Natural killer cell treated with Interleukin-12 subunit alpha and Interleukin-12 subunit beta and Interleukin-15 and Interleukin-18, amount 100 ng/mL, for 72 hours (primary cell): ENCODE measurements around the gene MRPS15. TPM values are rescaled to one million over a fixed set of nuclear protein-coding genes. Genes with fewer than 3 reads are reported as not detected.

Experiments used
- ATAC-seq, 2 donors: fragments of 150-1000 bp; cut with Tn5 transposase in 1 of 2; sonication (Bioruptor Pico), chemical (Tn5 transposase) in 1 of 2; 2 replicates each; pipeline ENCODE4 v1.10.0; 2021
- DNase-seq: peaks from one replicate; pipeline ENCODE4 v3.0.0; 2022; ENCODE audit warnings: low spot score
- H3K27ac Mint-ChIP-seq, 2 donors: 1 replicate in 1 of 2; 2 replicates in 1 of 2; pipeline ENCODE4 v1.8.0; 2022; ENCODE audit warnings: mixed read lengths in 2 of 2, mild to moderate bottlenecking in 1 of 2, moderate library complexity in 1 of 2
- H3K27me3 Mint-ChIP-seq, 2 donors: 1 replicate in 1 of 2; 2 replicates in 1 of 2; pipeline ENCODE4 v1.8.0; 2022; ENCODE audit warnings: mixed read lengths in 2 of 2
- H3K36me3 Mint-ChIP-seq: one replicate; pipeline ENCODE4 v1.8.0; 2022; ENCODE audit warnings: mixed read lengths
- H3K4me1 Mint-ChIP-seq, 2 donors: 1 replicate in 1 of 2; 2 replicates in 1 of 2; pipeline ENCODE4 v1.8.0; 2022; ENCODE audit warnings: low read depth in 2 of 2, mixed read lengths in 2 of 2, mild to moderate bottlenecking in 1 of 2
- H3K4me3 Mint-ChIP-seq: one replicate; pipeline ENCODE4 v1.8.0; 2022; ENCODE audit warnings: mixed read lengths
- H3K9me3 Mint-ChIP-seq: 2 replicates; pipeline ENCODE4 v1.8.0; 2022; ENCODE audit warnings: mixed read lengths
- total RNA-seq, 2 donors: library from RNA; stranded (reverse); gene quantifications; one replicate each; pipeline ENCODE4 v1.2.3, GENCODE V29; 2022

MRPS15 gene
- total RNA-seq, 2 donors from 2014 or later: 78.8 to 109 TPM

DNA sequence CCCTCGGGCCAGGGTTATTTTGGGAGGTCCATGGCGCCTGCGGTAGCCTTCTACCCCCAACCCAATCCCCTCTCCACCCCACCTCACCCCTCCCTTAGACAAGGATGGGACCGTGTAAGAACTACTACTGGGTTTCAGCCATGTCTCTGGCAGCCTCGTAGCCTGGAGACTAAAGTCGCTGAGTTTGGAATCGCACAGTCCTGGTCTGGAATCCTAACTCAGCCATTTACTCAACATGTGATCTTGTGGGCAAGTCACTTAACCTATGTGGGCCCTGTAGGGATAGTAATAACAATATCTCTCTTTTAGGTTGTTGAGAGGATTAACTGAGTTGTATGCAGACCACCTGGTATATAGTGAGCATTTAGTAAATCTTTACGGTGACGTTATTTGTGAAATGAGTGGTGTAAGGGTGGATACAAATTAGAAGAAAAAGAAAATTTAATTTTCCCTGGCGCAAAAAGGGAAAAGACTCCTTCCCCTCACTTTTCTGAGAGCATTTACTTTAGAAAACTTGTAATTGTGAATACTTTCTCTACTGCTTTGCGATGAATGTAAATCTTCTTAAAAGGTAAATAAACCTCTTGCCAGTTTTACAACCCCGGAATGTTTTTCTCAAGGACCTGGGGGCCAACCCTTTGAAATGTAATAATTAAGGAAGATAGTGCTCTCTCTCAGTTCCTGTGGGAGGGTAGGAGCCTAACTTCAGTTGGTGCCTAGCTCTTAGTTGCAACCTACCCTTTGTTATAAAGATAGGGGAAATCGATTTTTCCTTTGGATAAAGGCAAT, 615 bp upstream of the MRPS15 start:
- H3K4me3 Mint-ChIP-seq: peak overlapping the region; percentile 99
- H3K9me3 Mint-ChIP-seq: no peaks in the 10 kb centered on the region
- peaks cover 11 to 29% of the 10 kb centered on the region in 2 donors for H3K4me1 Mint-ChIP-seq
- no peaks in the 10 kb centered on the region for H3K27me3 Mint-ChIP-seq
- ATAC-seq (peak; percentile 58 to 65), DNase-seq (no peak)
- peaks cover 7% of the 10 kb centered on the region for H3K36me3 Mint-ChIP-seq
- peak overlapping the region; percentile 98 to 99 for H3K27ac Mint-ChIP-seq

DNA sequence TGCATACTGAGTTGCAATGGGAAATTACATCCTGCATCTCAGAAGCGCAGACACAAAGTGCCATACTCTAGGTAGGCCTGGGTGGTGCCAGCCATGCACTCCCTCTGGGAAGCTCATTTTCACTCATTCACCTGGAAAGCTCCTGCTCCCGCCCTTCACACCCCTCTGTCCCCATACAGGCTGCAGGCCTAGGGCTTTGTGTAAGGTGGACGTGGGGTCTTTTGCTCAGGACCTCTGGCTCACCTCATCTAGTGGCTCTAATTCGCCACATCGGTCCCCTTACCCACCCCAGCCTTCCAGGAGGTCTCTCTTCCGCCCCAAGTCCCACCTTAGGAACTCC, 751 bp downstream of the MRPS15 start:
- Mint-ChIP-seq H3K9me3 (no peaks in the 10 kb centered on the region), H3K36me3 (peaks cover 18% of the 10 kb centered on the region), H3K4me3 (peak overlapping the region; percentile 99), H3K27me3 (no peaks in the 10 kb centered on the region), H3K4me1 (peaks cover 25 to 39% of the 10 kb centered on the region in 2 donors), H3K27ac (peak overlapping the region; percentile 98 to 99)
- DNase-seq: no peak
- no peak for ATAC-seq

DNA sequence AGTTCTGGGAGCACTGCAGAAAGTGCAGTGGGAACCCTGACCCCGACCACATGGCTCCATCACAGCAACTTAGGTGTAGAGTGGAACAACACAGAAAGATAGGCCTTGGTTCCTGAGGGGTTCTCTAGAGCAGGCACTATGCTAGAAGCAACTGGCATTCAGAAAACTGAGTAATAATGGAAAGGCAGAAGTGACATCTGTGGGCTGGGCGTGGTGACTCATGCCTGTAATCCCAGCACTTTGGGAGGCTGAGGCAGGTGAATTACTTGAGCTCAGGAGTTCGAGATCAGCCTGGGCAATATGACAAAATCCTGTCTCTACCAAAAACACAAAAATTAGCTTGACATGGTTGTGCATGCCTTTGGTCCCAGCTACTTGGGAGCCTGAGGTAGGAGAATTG, 5.3 kb downstream of the MRPS15 start:
- peak; percentile 57 to 77 for ATAC-seq
- Mint-ChIP-seq H3K4me1 (peaks cover 35 to 39% of the 10 kb centered on the region in 2 donors), H3K36me3 (peaks cover 29% of the 10 kb centered on the region), H3K4me3 (peak overlapping the region; percentile 79), H3K9me3 (no peaks in the 10 kb centered on the region), H3K27me3 (no peaks in the 10 kb centered on the region), H3K27ac (peak overlapping the region; percentile 87 to 89)
- DNase-seq: no peak

DNA sequence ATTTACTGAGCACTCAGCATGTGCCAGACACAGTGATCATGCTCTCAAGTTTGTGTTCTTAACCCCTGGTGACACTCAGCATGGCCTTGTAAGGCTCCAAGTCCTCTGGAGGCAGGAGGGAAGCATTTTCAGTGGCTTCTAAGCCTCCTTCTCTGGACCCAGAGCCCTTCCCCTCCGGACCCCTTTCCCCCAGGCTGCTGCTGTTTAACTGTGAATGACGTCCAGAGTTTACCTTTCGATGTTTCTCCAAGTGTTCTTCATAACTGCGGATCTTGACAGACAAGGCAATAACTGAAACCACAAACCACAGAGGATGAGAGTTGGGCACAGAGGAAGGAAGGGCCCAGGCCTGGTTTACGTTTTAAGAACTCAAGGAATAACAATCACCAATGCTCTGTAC, 6.5 kb downstream of the MRPS15 start:
- H3K9me3 Mint-ChIP-seq: no peaks in the 10 kb centered on the region
- peaks cover 29% of the 10 kb centered on the region for H3K36me3 Mint-ChIP-seq
- H3K4me1 Mint-ChIP-seq: peaks cover 30 to 32% of the 10 kb centered on the region in 2 donors
- ATAC-seq (peak in 1 of 2 donors; percentile 43), DNase-seq (no peak)
- peak overlapping the region; percentile 87 to 89 for H3K27ac Mint-ChIP-seq
- H3K27me3 Mint-ChIP-seq: no peaks in the 10 kb centered on the region
- H3K4me3 Mint-ChIP-seq: peak overlapping the region; percentile 79

DNA sequence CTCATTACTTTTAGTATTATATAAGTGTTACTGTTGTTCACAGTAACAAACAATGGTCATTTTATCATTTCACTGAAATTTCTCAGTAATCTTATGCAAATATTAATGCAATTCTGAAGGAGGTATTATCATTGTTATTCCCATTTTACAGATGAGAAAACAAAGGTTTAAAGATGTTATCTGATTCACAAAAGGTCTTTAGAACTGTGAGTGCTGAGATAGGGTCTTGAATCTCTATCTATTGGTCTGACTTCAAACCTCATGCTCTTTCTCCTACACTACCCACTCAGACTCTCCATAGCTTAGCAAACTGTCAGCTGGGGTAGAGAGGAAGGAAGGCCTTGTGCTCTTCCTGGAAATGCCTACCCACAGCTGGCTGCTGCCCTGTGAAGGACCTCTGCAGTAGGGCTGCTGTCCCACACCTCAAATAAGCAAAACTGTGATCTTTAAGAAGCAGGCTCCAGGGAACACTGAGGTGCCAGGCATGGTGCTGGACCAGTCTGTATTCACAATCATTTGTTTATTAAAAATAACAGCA, 7.7 kb downstream of the MRPS15 start:
- no peaks in the 10 kb centered on the region for H3K27me3 Mint-ChIP-seq
- peaks cover 29% of the 10 kb centered on the region for H3K36me3 Mint-ChIP-seq
- H3K9me3 Mint-ChIP-seq: no peaks in the 10 kb centered on the region
- H3K4me3 Mint-ChIP-seq: peak overlapping the region; percentile 51
- H3K27ac Mint-ChIP-seq: peak overlapping the region; percentile 67 to 76
- ATAC-seq: peak; percentile 43 to 56
- no peak for DNase-seq
- peaks cover 33 to 38% of the 10 kb centered on the region in 2 donors for H3K4me1 Mint-ChIP-seq

DNA sequence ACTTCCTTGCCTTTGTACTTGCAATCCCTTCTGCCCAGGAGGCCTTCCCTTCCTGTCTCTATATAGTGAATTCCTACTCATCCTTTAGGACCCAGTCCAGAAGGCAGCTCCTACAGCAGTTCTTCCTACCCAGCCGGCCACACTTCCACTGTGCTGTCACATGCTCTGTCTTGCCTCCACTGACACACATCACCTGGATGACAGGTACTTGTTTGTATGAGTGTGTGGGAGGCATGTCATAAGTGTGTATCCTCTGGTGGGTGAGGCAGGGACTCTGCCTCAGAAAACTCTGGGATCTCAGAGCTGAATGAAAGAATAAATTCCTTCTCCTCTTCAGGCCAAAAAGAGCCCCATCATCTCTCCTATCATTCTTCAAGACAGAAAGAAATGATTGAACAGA, 8.8 kb downstream of the MRPS15 start:
- ATAC-seq (no peak), DNase-seq (no peak)
- peaks cover 21% of the 10 kb centered on the region for H3K36me3 Mint-ChIP-seq
- peak overlapping the region; percentile 13 to 76 for H3K27ac Mint-ChIP-seq
- H3K27me3 Mint-ChIP-seq: no peaks in the 10 kb centered on the region
- no peak overlapping the region for H3K4me3 Mint-ChIP-seq
- no peaks in the 10 kb centered on the region for H3K9me3 Mint-ChIP-seq
- peaks cover 29 to 40% of the 10 kb centered on the region in 2 donors for H3K4me1 Mint-ChIP-seq

DNA sequence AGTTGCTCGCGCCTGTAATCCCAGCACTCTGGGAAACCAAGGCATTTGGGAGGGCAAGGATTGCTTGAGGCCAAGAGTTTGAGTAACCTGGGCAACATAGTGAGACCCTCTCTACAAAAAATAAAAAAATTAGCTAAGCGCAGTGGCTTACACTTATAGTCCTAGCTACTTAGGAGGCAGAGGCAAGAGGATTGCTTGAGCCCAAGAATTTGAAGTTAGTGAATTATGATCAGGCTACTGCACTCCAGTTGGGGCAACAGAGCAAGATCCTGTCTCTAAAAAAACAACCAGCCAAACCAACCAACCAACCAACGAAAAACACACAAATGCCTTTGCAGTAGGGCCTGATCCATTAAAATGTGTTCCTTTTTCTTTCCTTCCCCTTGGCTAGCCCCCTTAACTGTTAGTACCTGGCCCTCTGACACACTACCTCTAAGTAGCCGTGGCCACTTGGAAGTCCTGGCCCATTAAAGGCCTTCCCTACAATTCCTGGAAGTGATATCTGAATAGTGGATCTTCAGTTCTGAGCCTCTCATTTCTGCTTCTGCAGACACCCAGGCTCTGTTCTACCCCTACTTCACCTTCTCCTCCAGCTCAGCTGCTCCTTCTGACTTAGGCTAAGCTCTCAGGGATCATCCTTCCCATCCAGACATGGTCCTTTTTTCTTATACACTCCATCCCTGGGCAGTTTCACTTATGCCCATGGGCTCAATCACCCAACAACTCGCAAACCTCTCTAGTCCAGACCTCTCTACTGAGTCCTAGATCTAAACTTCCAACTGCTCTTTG, 10.4 kb downstream of the MRPS15 start:
- ATAC-seq (no peak), DNase-seq (no peak)
- no peak overlapping the region for H3K4me3 Mint-ChIP-seq
- H3K36me3 Mint-ChIP-seq: peaks cover 14% of the 10 kb centered on the region
- no peaks in the 10 kb centered on the region for H3K9me3 Mint-ChIP-seq
- no peaks in the 10 kb centered on the region for H3K27me3 Mint-ChIP-seq
- peaks cover 30 to 39% of the 10 kb centered on the region in 2 donors for H3K4me1 Mint-ChIP-seq
- no peak overlapping the region for H3K27ac Mint-ChIP-seq

DNA sequence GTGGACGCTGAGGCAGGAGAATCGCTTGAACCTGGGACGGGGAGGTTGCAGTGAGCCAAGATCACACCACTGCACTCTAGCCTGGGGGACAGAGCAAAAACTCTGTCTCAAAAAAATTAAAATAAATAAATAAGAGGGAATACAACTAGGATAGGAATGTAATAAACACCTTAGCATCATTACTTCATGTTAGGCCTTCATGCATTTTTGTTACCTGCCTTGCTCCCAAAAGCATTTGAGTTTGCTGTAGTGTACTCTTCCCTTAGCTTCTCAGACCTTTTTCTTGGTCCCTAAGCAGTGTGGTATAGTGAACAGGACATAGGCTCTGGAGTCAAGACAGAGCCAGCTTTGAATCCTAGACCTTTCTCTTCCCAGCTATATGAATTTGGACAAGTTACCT, 11.1 kb downstream of the MRPS15 start:
- Mint-ChIP-seq H3K9me3 (no peaks in the 10 kb centered on the region), H3K27me3 (no peaks in the 10 kb centered on the region), H3K4me1 (peaks cover 26 to 33% of the 10 kb centered on the region in 2 donors), H3K36me3 (peaks cover 11% of the 10 kb centered on the region), H3K4me3 (no peak overlapping the region), H3K27ac (peak overlapping the region in 1 of 2 donors; percentile 86)
- DNase-seq (no peak), ATAC-seq (no peak)

DNA sequence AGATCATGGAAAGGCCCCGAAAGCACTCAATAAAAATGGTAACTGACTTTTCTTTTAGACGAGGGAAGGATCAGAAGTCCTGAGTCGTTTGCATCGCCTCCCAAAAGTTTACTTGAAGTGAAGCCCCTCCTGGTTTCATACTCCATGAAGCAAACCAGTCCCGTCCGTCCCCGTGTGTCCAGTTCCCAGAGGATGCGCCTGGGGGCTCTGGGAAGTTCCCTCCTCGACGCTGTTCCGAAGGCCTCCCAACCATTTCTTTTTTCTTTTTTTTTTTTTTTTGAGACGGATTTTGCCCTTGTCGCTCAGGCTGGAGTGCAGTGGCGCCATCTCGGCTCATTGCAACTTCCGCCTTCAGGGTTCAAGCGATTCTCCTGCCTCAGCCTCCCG, 13.3 kb downstream of the MRPS15 start:
- no peak for DNase-seq
- Mint-ChIP-seq H3K27me3 (no peaks in the 10 kb centered on the region), H3K9me3 (no peaks in the 10 kb centered on the region), H3K4me3 (peak overlapping the region; percentile 72), H3K36me3 (peaks cover 11% of the 10 kb centered on the region), H3K27ac (peak overlapping the region; percentile 56 to 86), H3K4me1 (peaks cover 18 to 20% of the 10 kb centered on the region in 2 donors)
- no peak for ATAC-seq

DNA sequence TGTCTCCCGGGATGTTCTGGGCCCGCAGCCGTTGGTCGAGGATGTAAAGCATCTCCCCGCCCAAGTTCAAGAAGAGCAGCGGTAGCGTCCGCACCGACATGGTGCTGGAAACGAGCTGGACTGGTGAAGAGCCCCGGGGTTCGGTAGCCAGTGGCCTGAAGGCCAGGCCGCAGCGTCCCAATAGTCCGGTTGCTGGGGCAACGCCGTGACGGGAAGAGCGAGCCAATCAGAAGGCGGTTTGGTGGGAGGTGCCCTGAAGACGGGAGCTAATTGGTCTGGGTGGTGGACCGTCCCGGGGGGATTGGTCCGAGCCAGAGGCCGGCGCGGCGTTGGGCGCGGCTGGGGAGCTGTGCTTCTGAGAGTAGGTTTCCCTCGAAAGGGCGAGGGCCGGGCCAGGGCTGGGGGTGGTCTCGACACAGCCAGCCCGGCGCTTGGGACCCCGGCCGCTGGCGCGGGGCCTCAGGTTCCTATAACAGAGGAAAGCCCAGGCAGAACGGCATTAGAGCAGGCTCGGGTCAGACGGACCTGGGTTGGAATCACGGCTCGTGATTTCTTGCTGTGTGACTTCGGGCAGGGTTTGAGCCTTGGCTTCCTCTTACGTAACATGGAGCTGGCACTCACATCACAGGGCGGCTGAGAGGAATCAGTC, 13.8 kb downstream of the MRPS15 start, which contains the start of gene OSCP1:
Gene OSCP1, minus strand, starts transcription at position 182 of the 649 bp plus-strand sequence. Its CDS starts 82 bp downstream, at position 100.
- Mint-ChIP-seq H3K36me3 (peaks cover 9% of the 10 kb centered on the region), H3K9me3 (no peaks in the 10 kb centered on the region), H3K4me3 (peak within 1 kb of the TSS; percentile 72), H3K4me1 (peaks cover 18 to 20% of the 10 kb centered on the region in 2 donors), H3K27me3 (no peaks in the 10 kb centered on the region), H3K27ac (peak within 1 kb of the TSS; percentile 56 to 86)
- ATAC-seq (peak; percentile 99), DNase-seq (peak; percentile 94)

DNA sequence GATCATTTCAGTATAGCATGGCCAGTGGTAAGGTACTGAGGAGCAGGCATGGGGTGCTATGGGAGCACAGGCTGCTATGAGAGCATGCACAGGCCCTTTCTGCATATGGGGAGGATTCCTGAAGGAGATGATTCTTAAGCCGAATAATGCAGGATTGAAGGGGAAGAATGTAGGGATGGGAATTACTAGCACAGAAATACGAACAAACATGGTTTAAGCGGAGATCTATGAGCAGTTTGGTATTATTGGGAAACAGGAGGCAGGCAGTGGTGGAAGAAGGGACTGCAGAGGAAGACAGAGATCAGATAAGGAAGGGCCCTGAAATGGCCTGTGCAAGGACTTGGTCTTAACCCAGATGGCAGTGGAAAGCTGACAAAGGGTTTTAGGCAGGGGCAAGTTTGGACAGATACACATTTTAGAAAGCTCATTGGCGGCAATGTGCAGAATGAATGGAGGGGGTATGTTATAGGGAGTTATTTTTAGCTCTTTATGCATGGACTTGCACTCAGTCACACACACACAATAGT, 15.6 kb downstream of the MRPS15 start:
- H3K4me3 Mint-ChIP-seq: peak overlapping the region; percentile 1
- peaks cover 18 to 20% of the 10 kb centered on the region in 2 donors for H3K4me1 Mint-ChIP-seq
- H3K27me3 Mint-ChIP-seq: no peaks in the 10 kb centered on the region
- DNase-seq (no peak), ATAC-seq (no peak)
- no peaks in the 10 kb centered on the region for H3K36me3 Mint-ChIP-seq
- H3K27ac Mint-ChIP-seq: no peak overlapping the region
- H3K9me3 Mint-ChIP-seq: no peaks in the 10 kb centered on the region

DNA sequence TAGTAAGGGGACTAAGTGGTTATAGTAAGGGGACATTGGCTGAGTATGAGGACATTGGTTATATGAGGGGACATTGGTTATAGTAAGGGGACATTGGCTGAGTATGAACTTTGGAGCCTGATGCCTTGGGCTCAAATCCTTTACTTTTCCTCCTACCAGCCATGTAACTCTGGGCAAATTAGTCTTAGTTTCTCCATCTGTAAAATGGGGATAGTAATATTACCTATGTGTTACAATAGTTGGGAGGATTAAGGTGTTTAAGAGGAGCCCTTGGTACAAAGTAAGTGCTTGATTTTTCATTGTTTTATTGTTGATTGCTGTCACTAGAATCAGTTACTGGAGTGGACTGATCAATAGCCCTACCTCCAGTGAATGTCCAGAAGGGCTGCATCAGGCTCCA, 16.7 kb downstream of the MRPS15 start:
- DNase-seq: no peak
- Mint-ChIP-seq H3K27me3 (no peaks in the 10 kb centered on the region), H3K27ac (no peak overlapping the region), H3K9me3 (no peaks in the 10 kb centered on the region), H3K4me1 (peaks cover 15 to 17% of the 10 kb centered on the region in 2 donors), H3K36me3 (no peaks in the 10 kb centered on the region), H3K4me3 (no peak overlapping the region)
- ATAC-seq: no peak

DNA sequence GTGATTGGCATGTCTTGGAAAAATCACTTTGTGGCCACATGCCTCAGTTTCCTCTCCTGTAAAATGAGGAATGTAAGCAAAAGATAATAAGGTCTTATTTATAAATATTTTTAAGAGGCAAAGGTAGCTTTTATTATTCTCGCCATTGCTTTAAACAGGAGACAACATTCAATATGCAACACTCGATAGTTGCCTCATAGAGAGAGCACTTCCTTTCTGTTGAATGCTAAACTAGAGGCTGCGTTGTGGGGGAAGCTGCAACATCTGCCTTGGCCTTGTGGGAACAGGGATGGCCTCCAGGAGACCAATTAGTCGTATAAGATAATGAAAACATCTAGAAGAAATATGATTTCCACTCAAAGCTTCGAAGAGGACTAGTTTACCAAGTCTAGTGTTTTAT, 17.4 kb downstream of the MRPS15 start:
- ATAC-seq (no peak), DNase-seq (no peak)
- Mint-ChIP-seq H3K4me1 (peaks cover 13% of the 10 kb centered on the region in 2 donors), H3K4me3 (no peak overlapping the region), H3K9me3 (no peaks in the 10 kb centered on the region), H3K27me3 (no peaks in the 10 kb centered on the region), H3K27ac (no peak overlapping the region), H3K36me3 (no peaks in the 10 kb centered on the region)
